ENCODE results near the gene SATB2.

Gene SATB2

DNA sequence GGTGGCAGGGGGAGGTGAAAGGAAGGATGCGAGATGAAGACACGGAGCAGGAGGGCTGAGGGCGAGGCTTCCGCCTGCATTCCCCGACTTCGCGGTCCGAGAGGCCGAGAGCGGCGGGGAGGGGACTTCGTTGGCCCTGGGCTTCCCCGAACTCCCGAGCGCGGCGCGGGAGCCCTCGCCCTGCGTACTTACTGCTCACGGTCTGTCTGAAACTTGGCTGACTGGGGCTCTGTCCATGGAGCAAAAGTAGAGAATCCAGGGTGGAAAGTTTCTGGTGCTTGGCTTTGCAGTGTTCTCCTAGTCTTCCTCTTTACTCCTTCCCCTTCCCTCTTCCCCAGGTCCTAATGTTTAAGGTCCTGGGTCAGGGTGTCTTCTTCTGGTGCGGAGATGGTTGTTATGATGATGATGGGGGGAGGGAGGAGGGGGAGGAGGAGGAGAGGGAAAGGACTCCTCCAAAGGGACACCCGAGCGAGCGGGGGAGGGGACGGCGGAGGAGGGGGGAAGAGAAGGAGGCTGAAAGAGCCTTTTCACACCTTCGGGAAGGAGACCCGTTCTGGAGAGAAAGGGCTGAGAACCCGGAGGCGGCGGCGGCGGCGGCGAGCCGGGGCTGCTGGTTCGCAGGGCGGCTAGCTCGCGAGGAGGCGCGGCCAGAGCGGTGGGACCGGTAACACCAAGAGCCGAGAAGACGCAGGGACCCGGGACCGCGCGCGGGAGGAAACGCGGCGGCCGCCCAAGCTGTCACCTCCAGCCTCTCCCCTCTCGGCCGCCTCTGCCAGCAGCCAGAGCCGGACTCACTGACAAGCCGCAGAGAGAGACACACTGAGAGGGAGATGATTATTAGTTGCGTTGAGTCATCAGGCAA is at the start of gene SATB2:
TSS of gene SATB2 (minus strand) at position 793 of the 862 bp plus-strand sequence. CDS start 1,902 bp downstream, outside the sequence.
- DNase-seq (ENCODE audit: low spot score) = peak; percentile 13

DNA sequence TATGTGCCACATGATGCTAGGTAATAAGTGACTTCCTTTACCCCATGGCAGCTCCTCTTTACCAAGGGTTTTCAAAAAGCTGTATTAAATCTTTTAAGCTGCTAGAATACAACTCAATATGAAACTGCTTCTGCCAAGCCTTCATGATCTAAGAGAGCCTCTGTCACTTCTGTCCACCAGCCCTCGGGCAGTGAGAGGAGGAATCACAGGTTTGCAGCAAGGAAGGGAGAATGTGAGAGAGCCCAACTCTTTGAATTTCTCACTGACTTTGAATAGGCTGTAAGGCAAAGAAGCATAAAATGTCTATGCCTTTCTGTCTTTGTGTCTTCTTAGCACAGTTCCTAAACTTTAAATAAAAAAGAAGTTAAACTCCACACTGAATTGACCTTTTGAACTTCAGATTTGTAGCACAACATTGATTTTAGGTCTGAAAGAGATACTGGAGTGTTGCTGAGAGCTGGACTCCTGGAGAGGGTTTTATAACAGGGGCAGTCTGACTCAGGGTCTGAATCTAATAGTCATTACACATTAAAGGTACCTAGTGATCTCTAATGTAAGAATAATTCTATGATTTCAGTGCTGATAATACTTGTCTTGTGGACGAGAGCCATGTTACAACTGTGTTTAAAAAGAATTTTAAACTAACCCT is 48.1 kb upstream of the SATB2 start:
- no peak for DNase-seq (ENCODE audit: low spot score)

DNA sequence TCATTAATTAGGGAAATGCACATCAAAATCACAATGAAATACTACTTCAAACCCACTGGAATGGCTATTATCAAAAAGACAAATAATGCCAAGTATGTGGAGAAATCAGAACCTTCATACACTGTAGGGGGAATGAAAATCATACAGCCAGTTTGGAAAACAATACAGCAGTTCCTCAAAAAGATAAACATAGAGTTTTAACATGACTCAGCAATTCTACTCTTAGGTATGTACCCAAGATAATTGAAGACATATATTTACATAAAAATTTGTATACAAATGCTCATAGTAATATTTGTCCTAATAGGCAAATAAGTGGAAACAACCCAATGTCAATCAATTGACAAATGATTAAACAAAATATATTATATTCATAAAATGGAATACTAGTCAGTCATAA is 45.4 kb upstream of the SATB2 start:
- DNase-seq (ENCODE audit: low spot score) = no peak

DNA sequence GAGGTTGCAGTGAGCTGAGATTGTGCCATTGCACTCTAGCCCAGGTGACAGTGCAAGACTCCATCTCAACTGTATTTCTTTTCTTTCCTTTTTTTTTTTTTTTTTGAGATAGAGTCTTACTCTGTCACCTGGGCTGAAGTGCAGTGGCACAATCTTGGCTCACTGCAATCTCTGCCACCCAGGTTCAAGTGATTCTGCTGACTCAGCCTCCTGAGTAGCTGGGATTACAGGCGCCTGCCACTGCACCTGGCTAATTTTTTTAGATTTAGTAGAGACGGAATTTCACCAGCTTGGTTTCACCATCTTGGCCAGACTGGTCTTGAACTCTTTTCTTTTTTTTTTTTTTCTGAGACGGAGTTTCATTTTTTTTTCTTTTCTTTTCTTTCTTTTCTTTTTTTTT is 41.3 kb upstream of the SATB2 start:
- no peak for DNase-seq (ENCODE audit: low spot score)

DNA sequence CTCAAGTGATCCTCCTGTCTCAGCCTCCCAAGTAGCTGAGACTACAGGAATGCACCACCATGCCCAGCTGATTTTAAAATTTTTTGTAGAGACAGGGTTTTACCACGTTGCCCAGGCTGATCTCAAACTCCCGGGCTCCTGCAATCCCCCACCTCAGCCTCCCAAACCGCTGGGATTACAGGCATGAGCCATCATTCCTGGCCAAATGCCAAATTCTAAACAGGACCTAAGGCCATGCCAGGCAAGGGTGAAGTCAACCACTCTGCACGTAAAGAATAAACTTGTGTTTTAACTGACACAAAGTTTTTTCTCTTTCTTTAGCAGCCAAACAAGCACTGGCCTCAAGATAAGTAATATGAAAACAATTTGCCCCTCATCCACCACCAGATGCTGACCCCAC is 37.4 kb upstream of the SATB2 start:
- DNase-seq (ENCODE audit: low spot score) = no peak

DNA sequence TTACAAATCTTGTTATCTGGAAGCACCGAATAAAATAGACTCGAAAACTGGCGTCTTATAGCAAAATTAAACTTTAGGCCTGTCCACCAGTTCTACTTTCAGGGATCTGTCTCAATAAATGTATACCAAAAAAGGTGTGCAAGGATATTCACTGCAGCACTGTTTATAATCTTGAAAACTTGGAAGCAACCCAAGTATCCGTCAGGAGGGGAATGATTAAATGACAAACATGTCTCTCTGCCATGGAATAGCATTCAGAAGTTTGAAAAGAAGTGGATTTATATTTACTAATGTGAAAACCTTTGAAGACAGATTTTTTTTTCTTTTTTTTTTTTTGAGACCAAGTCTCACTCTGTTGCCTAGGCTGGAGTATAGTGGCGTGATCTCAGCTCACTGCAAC is 32.3 kb upstream of the SATB2 start:
- no peak for DNase-seq (ENCODE audit: low spot score)

DNA sequence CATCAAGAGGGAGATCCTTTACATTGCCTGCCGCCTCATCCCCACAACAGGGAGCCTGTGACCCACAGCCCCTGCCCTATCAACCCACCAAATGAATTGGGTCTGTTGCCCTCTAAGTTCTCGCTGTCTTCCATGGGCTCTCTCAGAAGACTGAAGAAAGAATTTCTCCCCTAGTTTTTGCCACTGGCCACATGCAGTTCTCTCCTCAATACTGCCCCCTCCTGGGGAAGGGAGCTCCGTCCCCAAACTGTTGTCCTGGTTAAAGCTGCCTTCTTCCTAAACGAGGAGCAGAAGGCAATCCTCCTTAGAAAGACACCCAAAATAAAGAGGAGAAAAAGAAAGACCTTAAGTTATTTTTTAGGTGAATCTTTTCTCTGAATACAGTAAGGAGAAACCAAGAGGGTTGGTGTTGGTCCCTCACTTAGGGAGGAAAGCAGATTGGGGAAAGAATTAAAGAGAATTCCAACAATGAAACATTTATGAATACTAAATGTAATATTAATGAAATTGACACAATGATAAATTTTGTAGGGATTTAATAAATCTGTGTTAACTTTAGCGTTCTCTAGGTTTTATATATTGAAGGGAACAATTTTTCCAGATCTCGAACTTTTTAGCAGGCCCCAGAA is 31.1 kb upstream of the SATB2 start:
- DNase-seq (ENCODE audit: low spot score) = peak; percentile 46

DNA sequence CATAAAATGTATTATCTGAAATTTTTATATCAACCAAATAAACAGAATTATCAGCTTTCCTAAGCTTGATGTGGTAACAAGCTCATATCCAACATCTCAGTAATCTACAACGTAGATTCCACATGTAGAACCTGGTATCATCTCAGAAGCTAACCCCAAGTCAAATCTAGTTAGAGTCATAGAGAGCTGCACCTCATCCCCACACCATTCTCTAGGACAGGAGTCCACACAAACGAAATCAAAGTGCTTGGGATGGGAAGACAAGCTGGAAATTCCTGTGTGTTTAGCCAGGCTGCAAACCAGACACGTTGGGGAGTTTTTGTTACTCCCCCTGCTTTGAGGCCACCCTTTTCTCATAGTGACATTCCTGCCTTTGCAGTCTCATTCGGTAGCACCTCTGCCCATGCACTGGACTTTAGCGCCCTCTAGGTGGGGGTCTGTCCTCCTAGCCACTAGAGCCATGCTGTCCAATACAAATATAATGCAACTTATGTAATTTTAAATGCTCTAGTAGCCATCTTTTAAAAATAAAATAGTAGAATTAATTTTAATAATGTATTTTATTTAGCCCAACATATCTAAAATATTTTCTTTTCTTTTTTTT is 28.1 kb upstream of the SATB2 start:
- peak; percentile 37 for DNase-seq (ENCODE audit: low spot score)

DNA sequence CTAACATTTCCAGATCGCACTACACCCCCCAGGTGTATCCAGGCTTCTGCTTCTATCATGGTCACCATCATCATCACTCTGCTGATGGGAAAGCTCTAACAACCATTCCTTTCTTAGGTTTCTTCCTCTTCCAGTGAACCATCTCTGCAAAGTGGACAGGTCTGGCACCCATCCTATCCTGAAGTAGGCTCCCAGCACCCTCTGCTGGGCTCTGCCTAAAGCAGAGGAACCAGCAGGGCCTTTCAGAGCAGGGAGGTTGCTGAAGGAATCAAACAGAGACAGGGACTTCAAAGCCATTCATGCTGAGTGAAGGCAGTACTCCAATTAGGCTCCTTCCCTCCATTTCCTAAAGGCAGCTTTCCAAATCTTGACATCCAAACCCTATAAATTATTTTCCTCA is 27.2 kb upstream of the SATB2 start:
- DNase-seq (ENCODE audit: low spot score) = no peak

DNA sequence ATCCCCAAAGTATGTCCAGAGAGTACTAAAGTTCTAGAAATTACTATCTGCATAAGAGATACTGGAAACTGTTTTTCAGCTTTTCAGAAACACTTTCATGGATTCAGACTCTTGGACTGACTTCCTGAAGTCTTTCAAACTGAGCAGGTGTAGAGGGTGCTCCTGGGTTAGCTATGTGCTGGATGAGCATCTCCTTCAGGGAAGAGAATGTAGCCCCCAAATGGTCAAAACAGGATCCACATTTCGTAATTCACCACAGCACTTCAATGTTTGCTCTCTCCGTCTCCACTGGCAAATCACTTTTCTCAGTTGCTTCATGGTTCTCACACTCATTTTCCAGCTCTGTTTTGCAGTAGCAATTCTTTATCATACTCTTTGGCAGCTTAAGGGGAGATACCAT is 23.2 kb upstream of the SATB2 start:
- no peak for DNase-seq (ENCODE audit: low spot score)

DNA sequence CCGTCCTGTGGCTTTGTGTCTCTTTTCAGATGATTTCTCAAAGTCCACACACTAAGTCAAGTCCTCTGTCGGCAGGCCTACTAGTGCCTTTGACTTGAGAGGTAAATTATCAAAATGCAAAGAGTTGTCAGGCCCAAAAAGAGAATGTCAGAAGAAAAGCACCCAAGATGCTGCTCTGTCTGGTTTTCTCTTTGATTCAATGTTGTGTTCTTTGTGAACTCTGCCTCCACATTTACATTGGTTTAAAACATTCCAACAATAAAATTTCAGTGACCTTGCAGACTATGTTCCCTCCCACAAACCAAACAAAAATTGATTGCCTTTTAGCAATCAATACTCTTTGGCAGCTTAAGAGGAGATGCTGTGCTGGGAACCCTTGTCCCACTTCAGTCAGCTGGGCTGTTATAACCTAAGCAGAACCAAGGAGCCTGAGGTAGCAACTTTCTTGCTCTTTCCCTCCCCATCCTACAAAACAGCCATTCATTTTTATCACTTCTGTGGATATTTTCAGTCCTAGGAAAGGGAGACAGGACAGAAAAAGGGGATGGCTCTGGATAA is 19.6 kb upstream of the SATB2 start:
- no peak for DNase-seq (ENCODE audit: low spot score)

DNA sequence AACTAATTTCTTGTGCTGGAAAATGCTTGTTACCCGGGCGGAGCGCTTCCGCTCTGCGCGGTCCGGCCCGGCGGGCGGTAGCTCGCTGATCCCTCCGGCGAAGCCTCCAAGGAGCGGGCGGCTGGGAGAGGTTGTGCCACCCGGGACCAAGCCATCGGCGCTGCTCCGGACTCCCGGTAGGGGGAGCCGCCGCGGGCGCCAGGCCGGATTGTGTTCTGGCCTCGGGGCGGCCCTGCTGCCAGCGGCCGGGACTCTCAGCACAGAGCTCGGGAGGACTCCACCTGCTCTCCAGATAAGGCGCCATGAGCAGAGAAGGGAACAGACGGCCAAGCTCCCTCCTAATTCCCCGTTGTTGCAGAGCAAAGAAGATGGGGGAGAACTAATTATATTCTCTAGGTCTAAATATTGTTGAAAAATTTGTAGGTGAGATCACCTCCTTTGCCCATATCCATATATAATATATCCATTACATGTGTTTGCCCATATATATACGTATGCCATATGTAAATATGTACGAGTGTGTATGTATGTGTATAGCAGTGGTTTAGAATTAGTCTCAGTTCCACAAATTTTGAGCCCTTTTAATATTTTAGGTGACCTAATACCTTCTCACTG is 13.8 kb upstream of the SATB2 start:
- peak; percentile 29 for DNase-seq (ENCODE audit: low spot score)

DNA sequence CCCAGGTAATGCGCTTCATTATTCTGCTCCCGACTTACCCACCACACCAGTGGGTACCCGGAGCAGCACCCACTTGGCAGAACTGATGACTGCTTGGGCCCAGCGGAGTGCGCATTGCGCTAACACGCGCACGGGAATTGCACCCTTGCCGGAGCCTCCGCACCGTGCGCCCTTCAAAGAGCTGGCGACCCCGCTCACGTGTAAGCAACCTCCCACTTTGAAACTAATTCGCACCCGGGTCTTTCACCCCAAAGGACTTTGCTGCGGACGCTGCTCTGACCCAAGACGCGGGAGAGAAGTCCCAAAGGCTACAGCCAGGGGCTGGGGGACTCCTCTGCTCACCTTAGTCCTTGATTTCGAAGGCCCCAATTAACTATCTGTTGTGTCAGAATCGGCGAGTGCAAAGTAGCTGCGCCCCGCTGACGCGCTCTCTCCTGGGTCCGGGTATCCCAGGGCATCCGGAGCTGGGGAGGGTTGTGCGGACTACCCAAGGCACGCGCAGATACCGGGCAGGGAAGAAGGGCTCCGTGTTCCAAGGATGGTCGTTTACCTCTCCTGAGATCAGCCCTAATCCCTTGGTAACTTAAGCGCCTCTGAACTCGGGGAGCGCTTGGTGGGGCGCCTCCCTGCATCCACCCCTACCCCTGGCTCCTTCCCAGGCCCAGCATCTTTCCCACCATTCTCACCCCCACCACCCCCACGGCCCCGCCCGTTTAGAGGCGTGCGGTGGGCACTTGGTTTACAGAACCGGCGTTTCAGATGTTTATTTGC is 13.1 kb upstream of the SATB2 start:
- no peak for DNase-seq (ENCODE audit: low spot score)

DNA sequence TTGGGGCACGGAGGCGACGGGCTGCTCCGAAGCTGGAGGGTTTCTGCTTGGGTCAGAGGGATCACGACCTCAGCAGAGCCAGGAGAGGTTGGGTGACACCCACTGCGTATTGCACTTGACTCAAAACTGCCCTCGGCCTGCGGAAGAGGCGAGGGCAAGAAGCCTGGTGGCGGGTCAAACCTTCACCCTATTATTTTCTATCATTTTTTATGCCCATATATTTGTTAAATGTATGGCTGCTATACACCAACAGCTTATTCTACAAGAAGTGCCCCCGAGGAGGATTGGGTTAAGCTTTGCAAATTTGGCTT is 12.6 kb upstream of the SATB2 start:
- DNase-seq (ENCODE audit: low spot score) = no peak

DNA sequence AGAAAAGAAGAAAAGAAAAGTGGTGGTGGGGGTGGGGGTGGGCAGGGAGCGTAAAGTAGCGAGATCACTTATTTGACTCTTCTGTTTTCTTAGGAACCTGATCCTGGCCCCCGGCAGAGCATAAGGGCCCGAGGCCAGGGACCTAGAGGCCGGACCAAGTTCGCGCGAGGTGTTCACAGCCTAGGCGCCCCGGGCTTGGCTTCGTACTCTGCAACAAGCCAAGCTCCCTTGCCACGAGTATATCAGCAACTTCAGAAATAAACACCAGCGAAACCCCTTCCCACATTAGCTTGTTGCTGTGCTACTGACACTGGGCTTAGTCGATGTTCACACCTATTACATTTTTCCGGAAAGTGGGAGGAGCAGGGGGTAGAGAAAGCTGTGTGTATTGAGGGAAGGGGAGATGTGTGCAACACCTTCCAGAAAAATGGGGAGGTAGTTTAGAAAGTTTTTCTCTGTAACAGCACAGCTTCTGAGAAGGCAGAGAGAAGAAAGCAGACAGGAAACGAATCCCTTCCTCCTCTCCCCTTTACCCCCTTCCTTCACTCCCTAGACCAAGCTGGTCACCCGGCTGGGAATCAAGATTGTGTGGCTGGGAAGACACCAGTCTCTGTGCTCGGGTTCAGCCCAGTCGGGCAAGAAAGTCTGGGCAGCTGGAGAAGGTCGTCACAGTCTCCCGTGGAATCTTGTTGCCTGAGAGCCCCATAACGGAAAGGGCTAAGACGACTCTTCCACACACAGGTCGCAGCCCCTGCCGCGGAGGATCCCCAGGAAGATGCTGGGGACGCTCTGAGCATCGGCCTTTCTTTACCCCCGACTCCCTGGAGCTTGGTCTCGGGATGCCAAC is 12.0 kb upstream of the SATB2 start:
- no peak for DNase-seq (ENCODE audit: low spot score)

DNA sequence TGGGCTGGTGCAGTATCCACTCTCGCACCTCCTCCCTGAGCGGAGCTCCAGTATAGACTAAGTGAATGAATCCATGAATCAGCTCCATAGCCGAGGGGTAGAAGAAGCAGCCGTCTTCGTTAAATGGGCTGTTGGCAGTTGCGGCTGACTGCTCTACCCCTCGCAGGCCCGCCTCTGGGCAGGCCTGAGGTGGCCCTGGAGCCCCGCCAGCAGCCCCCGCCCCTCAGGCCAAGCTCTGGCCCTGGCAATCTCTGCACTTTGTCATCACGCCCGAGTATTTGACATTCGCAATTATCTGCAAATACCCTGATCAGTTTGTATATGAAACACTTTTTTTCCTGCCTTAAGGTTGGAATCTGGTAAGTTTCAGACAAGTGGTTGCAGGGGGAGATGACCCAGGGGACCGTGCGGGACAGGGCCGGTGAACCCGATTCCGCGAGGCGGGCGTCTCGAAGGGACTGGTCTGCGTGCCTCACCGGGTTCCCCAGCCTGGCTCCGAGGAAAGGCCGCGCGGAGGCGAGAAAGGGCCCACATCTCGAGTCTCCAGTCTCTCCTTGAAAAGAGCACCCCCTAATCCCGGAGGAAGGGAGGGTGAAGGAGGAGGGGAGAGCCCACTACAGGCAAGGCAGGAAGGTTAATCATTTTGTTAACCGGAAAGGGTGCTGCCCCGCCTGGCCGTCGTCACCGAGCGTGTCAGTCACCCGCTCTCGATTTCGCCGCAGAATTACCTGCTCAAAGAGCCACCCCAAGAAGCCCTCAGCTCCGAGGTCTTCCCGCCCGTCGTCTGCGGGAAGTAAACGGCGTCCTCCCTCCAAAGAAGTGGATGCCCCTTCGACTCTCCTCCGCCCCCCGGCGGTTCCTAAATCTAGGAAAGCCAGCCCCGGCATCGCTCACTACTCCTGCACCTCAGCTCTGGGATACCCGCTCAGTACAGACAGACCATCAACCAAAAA is 11.1 kb upstream of the SATB2 start:
- DNase-seq (ENCODE audit: low spot score) = no peak

DNA sequence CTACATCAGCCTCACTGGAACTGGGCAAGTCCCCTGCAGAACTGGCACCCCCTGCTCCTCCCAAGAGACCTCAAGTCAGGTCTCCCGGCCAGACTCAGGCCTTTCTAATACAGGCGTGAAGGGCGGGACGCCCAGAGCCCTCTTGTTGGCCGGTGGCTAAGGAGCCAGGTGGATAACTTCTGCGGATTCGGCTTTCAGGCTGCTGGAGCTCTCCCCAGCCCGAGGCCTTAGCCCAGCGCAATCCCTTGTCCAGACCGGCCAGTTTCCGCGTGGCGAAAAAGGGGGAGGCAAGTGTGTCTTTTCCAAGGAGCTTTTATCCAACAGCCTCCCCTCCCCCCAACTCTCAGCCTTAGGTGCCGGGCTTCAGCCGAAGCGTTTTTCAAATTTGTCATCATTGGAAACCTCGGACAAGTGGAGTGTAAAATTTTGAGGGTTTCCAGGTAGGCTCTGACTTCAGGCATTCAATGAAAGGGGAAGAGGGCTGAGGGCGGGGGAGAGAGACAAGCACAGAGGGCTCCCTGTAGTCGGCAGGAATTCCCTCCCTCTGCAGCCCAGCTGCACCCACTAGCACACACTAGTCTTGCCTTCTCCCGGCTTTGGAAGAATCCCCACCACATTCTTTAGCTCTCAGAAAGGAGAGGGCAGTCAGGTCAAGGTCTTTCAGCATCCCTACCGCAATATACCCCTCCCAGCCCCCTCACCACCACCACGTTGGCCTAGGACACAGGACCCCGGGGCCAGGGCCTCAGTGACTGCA is 9.5 kb upstream of the SATB2 start:
- DNase-seq (ENCODE audit: low spot score) = no peak

DNA sequence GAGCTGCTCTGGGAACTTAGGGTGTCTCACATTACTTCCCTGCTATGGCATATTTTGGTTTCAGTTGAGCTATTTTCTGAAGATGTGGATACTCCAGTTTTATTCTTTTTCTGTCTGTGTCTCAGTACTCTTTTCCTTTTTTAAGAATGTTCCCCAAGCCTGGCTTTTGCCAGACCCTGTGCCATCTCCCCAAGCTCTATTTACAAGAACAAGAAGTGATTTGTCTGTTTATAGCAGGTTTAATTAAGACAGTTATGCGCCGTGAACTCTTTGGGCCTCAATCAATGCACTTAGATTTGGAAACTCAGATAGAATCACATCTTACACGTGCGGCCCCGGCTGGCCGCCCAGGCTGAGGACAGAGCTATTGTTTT is 8.9 kb upstream of the SATB2 start:
- no peak for DNase-seq (ENCODE audit: low spot score)

Measured in cerebellar cortex (tissue), 1 donor.